Ishikawa (cell line): ENCODE data around the gene SH3BP4.

ENCODE experiments used
- CEBPB ChIP-seq: IDR thresholded peaks from 2 replicates; pipeline ENCODE4 v1.6.1; 2012
- CREB1 ChIP-seq: IDR thresholded peaks from 2 replicates; pipeline ENCODE4 v1.6.1; 2012; ENCODE audit warnings: low read depth
- EGR1 ChIP-seq: IDR thresholded peaks from 2 replicates; pipeline ENCODE4 v1.6.1; 2012
- EP300 ChIP-seq: IDR thresholded peaks from 2 replicates; pipeline ENCODE4 v1.6.1; 2012; ENCODE audit warnings: borderline replicate concordance
- FOXM1 ChIP-seq: IDR thresholded peaks from 2 replicates; pipeline ENCODE4 v1.6.1; 2012; ENCODE audit warnings: low read depth, borderline replicate concordance
- NFIC ChIP-seq: IDR thresholded peaks from 2 replicates; pipeline ENCODE4 v1.6.1; 2012
- RAD21 ChIP-seq: IDR thresholded peaks from 2 replicates; pipeline ENCODE4 v1.6.1; 2012; ENCODE audit warnings: low read depth
- TAF1 ChIP-seq: IDR thresholded peaks from 2 replicates; pipeline ENCODE4 v1.6.1; 2012; ENCODE audit warnings: low read depth, mild to moderate bottlenecking
- TEAD4 ChIP-seq: IDR thresholded peaks from 2 replicates; pipeline ENCODE4 v1.6.1; 2012
- YY1 ChIP-seq: IDR thresholded peaks from 2 replicates; pipeline ENCODE4 v1.6.1; 2012; ENCODE audit warnings: low read depth
- ZBTB7A ChIP-seq: IDR thresholded peaks from 2 replicates; pipeline ENCODE4 v1.6.1; 2012; ENCODE audit warnings: low read depth
- TF ChIP-seq, protein P1 (sequence below): IDR thresholded peaks from 2 replicates; pipeline ENCODE4 v1.6.1; 2012
- TF ChIP-seq, protein P2 (sequence below): IDR thresholded peaks from 2 replicates; pipeline ENCODE4 v1.6.1; 2012
- TF ChIP-seq, protein P3 (sequence below): IDR thresholded peaks from 2 replicates; pipeline ENCODE4 v1.6.1; 2012; ENCODE audit warnings: low read depth, mild to moderate bottlenecking

DNA sequence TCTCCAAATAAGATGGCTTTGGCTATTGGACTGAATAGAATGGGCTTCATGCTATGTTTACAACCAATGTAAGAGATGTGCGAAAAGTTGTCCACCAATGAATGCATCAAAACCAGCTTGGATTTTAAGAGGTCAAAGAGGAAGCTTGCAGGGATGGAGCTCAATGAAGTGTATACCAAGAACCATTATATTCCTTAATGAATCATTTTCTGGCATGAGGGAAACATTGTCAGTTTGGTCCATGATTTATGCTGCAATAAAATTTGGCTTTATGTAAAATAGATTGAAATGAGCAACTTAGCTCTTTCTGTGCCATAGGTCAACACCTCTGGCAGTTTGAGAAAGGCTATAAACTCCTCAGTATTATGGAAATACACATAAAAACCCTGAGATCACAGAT is 107.3 kb downstream of the SH3BP4 start:
- no peak for TF ChIP-seq TAF1
- no peak for TF ChIP-seq EP300
- no peak for TF ChIP-seq RAD21
- TF ChIP-seq CREB1, result no peak
- TF ChIP-seq ZBTB7A, result no peak
- TF ChIP-seq CEBPB, result no peak
- no peak for TF ChIP-seq EGR1
- TF ChIP-seq, protein P1, sequence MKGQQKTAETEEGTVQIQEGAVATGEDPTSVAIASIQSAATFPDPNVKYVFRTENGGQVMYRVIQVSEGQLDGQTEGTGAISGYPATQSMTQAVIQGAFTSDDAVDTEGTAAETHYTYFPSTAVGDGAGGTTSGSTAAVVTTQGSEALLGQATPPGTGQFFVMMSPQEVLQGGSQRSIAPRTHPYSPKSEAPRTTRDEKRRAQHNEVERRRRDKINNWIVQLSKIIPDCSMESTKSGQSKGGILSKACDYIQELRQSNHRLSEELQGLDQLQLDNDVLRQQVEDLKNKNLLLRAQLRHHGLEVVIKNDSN, result no peak
- TF ChIP-seq NFIC, result no peak
- TF ChIP-seq, protein P2, sequence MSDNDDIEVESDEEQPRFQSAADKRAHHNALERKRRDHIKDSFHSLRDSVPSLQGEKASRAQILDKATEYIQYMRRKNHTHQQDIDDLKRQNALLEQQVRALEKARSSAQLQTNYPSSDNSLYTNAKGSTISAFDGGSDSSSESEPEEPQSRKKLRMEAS, result no peak
- no peak for TF ChIP-seq FOXM1
- TF ChIP-seq, protein P3, sequence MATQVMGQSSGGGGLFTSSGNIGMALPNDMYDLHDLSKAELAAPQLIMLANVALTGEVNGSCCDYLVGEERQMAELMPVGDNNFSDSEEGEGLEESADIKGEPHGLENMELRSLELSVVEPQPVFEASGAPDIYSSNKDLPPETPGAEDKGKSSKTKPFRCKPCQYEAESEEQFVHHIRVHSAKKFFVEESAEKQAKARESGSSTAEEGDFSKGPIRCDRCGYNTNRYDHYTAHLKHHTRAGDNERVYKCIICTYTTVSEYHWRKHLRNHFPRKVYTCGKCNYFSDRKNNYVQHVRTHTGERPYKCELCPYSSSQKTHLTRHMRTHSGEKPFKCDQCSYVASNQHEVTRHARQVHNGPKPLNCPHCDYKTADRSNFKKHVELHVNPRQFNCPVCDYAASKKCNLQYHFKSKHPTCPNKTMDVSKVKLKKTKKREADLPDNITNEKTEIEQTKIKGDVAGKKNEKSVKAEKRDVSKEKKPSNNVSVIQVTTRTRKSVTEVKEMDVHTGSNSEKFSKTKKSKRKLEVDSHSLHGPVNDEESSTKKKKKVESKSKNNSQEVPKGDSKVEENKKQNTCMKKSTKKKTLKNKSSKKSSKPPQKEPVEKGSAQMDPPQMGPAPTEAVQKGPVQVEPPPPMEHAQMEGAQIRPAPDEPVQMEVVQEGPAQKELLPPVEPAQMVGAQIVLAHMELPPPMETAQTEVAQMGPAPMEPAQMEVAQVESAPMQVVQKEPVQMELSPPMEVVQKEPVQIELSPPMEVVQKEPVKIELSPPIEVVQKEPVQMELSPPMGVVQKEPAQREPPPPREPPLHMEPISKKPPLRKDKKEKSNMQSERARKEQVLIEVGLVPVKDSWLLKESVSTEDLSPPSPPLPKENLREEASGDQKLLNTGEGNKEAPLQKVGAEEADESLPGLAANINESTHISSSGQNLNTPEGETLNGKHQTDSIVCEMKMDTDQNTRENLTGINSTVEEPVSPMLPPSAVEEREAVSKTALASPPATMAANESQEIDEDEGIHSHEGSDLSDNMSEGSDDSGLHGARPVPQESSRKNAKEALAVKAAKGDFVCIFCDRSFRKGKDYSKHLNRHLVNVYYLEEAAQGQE, result no peak
- no peak for TF ChIP-seq YY1
- TF ChIP-seq TEAD4, result no peak
